ENCODE measurements around the gene ATP9A.
"Not testable (repeated sequence)": the region's sequence is repeated elsewhere in the genome, so short reads cannot be mapped to it uniquely, and the experiment has no call there.

Gene ATP9A

GRCh38 chr20:51791626-51792025, 23.4 kb upstream of the ATP9A start:
- H3K4me3 ChIP-seq (ENCODE audit: low read depth, low read length), result no peak overlapping the region

GRCh38 chr20:51790256-51790655, 22.1 kb upstream of the ATP9A start:
- TF ChIP-seq CTCF (IDR thresholded peaks at IDR 0.05; ENCODE audit: low read depth, low read length), result no peak
- no peak overlapping the region for H3K4me3 ChIP-seq (ENCODE audit: low read depth, low read length)

More at GRCh38 chr20:51791626-51792025, 23.4 kb upstream of the ATP9A start:
- no peak for TF ChIP-seq CTCF (IDR thresholded peaks at IDR 0.05; ENCODE audit: low read depth, low read length)

GRCh38 chr20:51789434-51789833, 21.2 kb upstream of the ATP9A start:
- H3K4me3 ChIP-seq (ENCODE audit: low read depth, low read length), result no peak overlapping the region
- TF ChIP-seq CTCF (IDR thresholded peaks at IDR 0.05; ENCODE audit: low read depth, low read length), result no peak

GRCh38 chr20:51788822-51789221, 20.6 kb upstream of the ATP9A start:
- TF ChIP-seq CTCF (IDR thresholded peaks at IDR 0.05; ENCODE audit: low read depth, low read length), result no peak

GRCh38 chr20:51784299-51784698, 16.1 kb upstream of the ATP9A start:
- no peak overlapping the region for H3K4me3 ChIP-seq (ENCODE audit: low read depth, low read length)
- no peak for TF ChIP-seq CTCF (IDR thresholded peaks at IDR 0.05; ENCODE audit: low read depth, low read length)

More at GRCh38 chr20:51788822-51789221, 20.6 kb upstream of the ATP9A start:
- no peak overlapping the region for H3K4me3 ChIP-seq (ENCODE audit: low read depth, low read length)

GRCh38 chr20:51778229-51778759, 10.1 kb upstream of the ATP9A start:
- H3K4me3 ChIP-seq (ENCODE audit: low read depth, low read length), result not testable (repeated sequence)

- no peak overlapping the region for H3K4me3 ChIP-seq (ENCODE audit: low read depth, low read length)
- TF ChIP-seq CTCF (IDR thresholded peaks at IDR 0.05; ENCODE audit: low read depth, low read length), result no peak
These were observed 7.1 kb upstream of the ATP9A start for GRCh38 chr20:51775241-51775640.

- H3K4me3 ChIP-seq (ENCODE audit: low read depth, low read length), result no peak overlapping the region
- no peak for TF ChIP-seq CTCF (IDR thresholded peaks at IDR 0.05; ENCODE audit: low read depth, low read length)
These were observed 4.0 kb upstream of the ATP9A start for GRCh38 chr20:51772236-51772635.

Measured in WI38 (cell line).